Neuronal stem cell (in vitro differentiated cells): ENCODE measurements around the gene JAKMIP3.

Source experiments
- DNase-seq: peaks from one replicate; pipeline ENCODE4 v3.0.0-alpha.2; 2013; ENCODE audit warnings: low spot score
- H2AFZ ChIP-seq: one replicate; pipeline ENCODE4 v1.6.1; 2013; ENCODE audit warnings: mild to moderate bottlenecking, low read length, inconsistent platforms
- H2AK5ac ChIP-seq: 2 replicates; pipeline ENCODE4 v1.6.1; 2013; ENCODE audit warnings: low read depth, mild to moderate bottlenecking, inconsistent platforms, low read length, moderate library complexity, mixed read lengths
- H2BK120ac ChIP-seq: 2 replicates; pipeline ENCODE4 v1.6.1; 2013; ENCODE audit warnings: low read depth, mild to moderate bottlenecking, inconsistent platforms, low read length, moderate library complexity, mixed read lengths
- H2BK12ac ChIP-seq: one replicate; pipeline ENCODE4 v1.6.1; 2013; ENCODE audit warnings: low read length, inconsistent platforms
- H2BK15ac ChIP-seq: 2 replicates; pipeline ENCODE4 v1.6.1; 2013; ENCODE audit warnings: mild to moderate bottlenecking, low read length, inconsistent platforms, mixed read lengths
- H2BK5ac ChIP-seq: one replicate; pipeline ENCODE4 v1.6.1; 2013; ENCODE audit warnings: inconsistent platforms, mild to moderate bottlenecking, low read length, moderate library complexity
- H3K14ac ChIP-seq: one replicate; pipeline ENCODE4 v1.6.1; 2013; ENCODE audit warnings: low read length, inconsistent platforms
- H3K18ac ChIP-seq: 2 replicates; pipeline ENCODE4 v1.6.1; 2013; ENCODE audit warnings: low read length, inconsistent platforms
- H3K23ac ChIP-seq: 2 replicates; pipeline ENCODE4 v1.6.1; 2013; ENCODE audit warnings: low read depth, mild to moderate bottlenecking, mixed read lengths, low read length, inconsistent platforms; ENCODE audit not compliant: poor library complexity
- H3K27ac ChIP-seq: replicated peaks from 3 replicates; pipeline ENCODE4 v1.5.1; 2013; ENCODE audit warnings: low read length, inconsistent platforms
- H3K27me3 ChIP-seq, 3 experiments: 2 replicates each; pipeline ENCODE4 v1.6.1; 2013; ENCODE audit warnings: low read length in 3 of 3, mild to moderate bottlenecking in 2 of 3, inconsistent platforms in 1 of 3, low read depth in 1 of 3, mixed read lengths in 1 of 3, moderate library complexity in 1 of 3; ENCODE audit not compliant: control insufficient read depth in 3 of 3, insufficient read depth in 3 of 3
- H3K36me3 ChIP-seq, 2 donors: replicated peaks in 1 of 2; 2 replicates each; pipeline ENCODE4 v1.6.1; 2013; ENCODE audit warnings: low read length in 2 of 2; ENCODE audit not compliant: control insufficient read depth in 2 of 2, insufficient read depth in 2 of 2
- H3K4ac ChIP-seq: 2 replicates; pipeline ENCODE4 v1.6.1; 2013; ENCODE audit warnings: inconsistent platforms, mild to moderate bottlenecking, low read length, moderate library complexity
- H3K4me1 ChIP-seq, 2 donors: 1 replicate in 1 of 2; 2 replicates in 1 of 2; pipeline ENCODE4 v1.6.1; 2013; ENCODE audit warnings: low read length in 2 of 2, low read depth in 1 of 2; ENCODE audit not compliant: control insufficient read depth in 2 of 2, insufficient read depth in 1 of 2
- H3K4me2 ChIP-seq: one replicate; pipeline ENCODE4 v1.6.1; 2013; ENCODE audit warnings: mild to moderate bottlenecking, low read length, inconsistent platforms; ENCODE audit not compliant: insufficient read depth, poor library complexity, severe bottlenecking
- H3K4me3 ChIP-seq, 2 donors: 2 replicates each; pipeline ENCODE4 v1.5.1; 2013; ENCODE audit warnings: low read length in 2 of 2, mild to moderate bottlenecking in 2 of 2, inconsistent platforms in 1 of 2, moderate library complexity in 1 of 2
- H3K79me1 ChIP-seq: one replicate; pipeline ENCODE4 v1.6.1; 2013; ENCODE audit warnings: low read depth, mild to moderate bottlenecking, inconsistent platforms, low read length, moderate library complexity
- H3K9ac ChIP-seq: one replicate; pipeline ENCODE4 v1.6.1; 2013; ENCODE audit warnings: mild to moderate bottlenecking, low read depth, low read length, inconsistent platforms; ENCODE audit not compliant: poor library complexity
- H3K9me3 ChIP-seq, 2 donors: replicated peaks in 1 of 2; 2 replicates each; pipeline versions ENCODE3 to v1.6.1; 2013; ENCODE audit warnings: low read length in 2 of 2, mild to moderate bottlenecking in 2 of 2, inconsistent platforms in 1 of 2, low read depth in 1 of 2, mixed read lengths in 1 of 2, moderate library complexity in 1 of 2; ENCODE audit not compliant: control insufficient read depth in 2 of 2, insufficient read depth in 1 of 2
- H4K8ac ChIP-seq: one replicate; pipeline ENCODE4 v1.6.1; 2013; ENCODE audit warnings: low read depth, mild to moderate bottlenecking, inconsistent platforms, low read length, moderate library complexity
- H4K91ac ChIP-seq: one replicate; pipeline ENCODE4 v1.6.1; 2013; ENCODE audit warnings: low read length, low read depth, mild to moderate bottlenecking, inconsistent platforms; ENCODE audit not compliant: poor library complexity
- WGBS, 2 donors: extraction: QIAGEN DNeasy Blood & Tissue Kit; methylation state at CpG; one replicate each; pipeline ENCODE4 v1.1.7; 2013; ENCODE audit warnings: missing lambda C conversion rate in 2 of 2, mixed read lengths in 1 of 2; ENCODE audit not compliant: insufficient read length in 2 of 2, insufficient replicate concordance in 1 of 2; ENCODE audit errors: extremely low coverage in 2 of 2; 5-methylcytosine and 5-hydroxymethylcytosine counted together

The JAKMIP3 gene

GRCh38 chr10:132107949-132108877 is 42.5 kb downstream of the JAKMIP3 start:
- no peaks in the 10 kb centered on the region for H3K79me1 ChIP-seq
- DNase-seq = no peak
- no peaks in the 10 kb centered on the region for H3K9me3 ChIP-seq

DNA sequence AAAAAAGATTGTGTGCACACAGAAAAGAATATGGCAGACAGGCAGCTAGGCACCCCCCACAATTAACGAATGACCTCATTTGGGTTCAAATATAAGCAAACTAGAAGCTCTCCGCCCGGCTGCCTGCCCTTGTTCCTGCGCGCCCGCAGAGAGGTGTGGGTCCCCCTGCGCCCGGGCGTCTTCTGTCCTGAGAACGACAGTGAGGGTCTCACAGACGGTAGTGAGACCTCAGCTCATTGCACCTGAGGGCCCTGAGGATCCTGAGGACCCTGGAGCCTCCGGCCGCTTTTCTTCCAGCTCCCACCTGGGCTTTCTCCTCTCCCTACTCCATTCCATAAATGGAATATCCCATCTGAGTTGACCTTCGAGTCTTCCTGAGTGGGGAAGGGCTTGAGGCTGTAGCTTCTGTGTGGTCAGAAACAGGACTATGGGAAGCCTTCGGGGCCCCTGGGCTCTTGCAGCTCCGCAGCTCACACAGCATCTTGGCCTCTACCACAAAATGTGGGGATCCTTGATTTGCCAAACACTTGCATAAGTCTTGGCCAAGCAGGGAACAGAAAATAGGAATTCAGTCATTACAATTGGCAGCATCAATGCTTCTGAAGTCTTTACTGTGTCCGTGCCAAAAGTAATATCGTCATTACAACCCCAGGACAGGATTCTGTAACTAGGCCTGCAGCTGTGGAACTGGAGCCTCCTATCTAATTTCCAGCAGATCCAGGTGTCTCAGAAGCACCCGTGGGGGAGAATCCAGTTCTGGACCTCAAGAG is 43.8 kb downstream of the JAKMIP3 start:
- WGBS, 2 donors = no CpG with 5 or more reads among the region's 19 CpGs
- Histone ChIP-seq H3K27ac (no peak overlapping the region), H4K91ac (no peak overlapping the region), H3K14ac (no peak overlapping the region), H2BK15ac (no peak overlapping the region), H3K23ac (no peak overlapping the region), H3K27me3 (peaks cover 0 to 38% (median 0%) of the 10 kb centered on the region in 3 experiments), H3K36me3 (no peaks in the 10 kb centered on the region), H2BK12ac (no peak overlapping the region), H2AK5ac (peak overlapping the region; percentile 46), H3K4me3 (no peak overlapping the region), H3K4ac (no peak overlapping the region), H3K9me3 (no peaks in the 10 kb centered on the region), H4K8ac (no peak overlapping the region), H2BK5ac (no peak overlapping the region), H3K9ac (no peak overlapping the region), H3K4me2 (no peak overlapping the region), H2AFZ (no peak overlapping the region), H3K18ac (no peak overlapping the region), H3K79me1 (no peaks in the 10 kb centered on the region), H3K4me1 (no peaks in the 10 kb centered on the region), H2BK120ac (no peak overlapping the region)
- no peak for DNase-seq

More at GRCh38 chr10:132107949-132108877, 42.5 kb downstream of the JAKMIP3 start:
- H3K4me1 ChIP-seq = no peaks in the 10 kb centered on the region
- no peak overlapping the region for H3K4me2 ChIP-seq
- peaks cover 0 to 31% (median 0%) of the 10 kb centered on the region in 3 experiments for H3K27me3 ChIP-seq
- H2AK5ac ChIP-seq = no peak overlapping the region
- H3K4me3 ChIP-seq = no peak overlapping the region
- H2AFZ ChIP-seq = no peak overlapping the region
- H2BK12ac ChIP-seq = no peak overlapping the region
- no peak overlapping the region for H3K18ac ChIP-seq
- no peak overlapping the region for H4K91ac ChIP-seq
- H3K23ac ChIP-seq = peak overlapping the region; percentile 91
- no peak overlapping the region for H2BK15ac ChIP-seq
- no peak overlapping the region for H3K9ac ChIP-seq
- H3K4ac ChIP-seq = no peak overlapping the region
- peak overlapping the region; percentile 47 for H2BK120ac ChIP-seq
- H3K36me3 ChIP-seq = no peaks in the 10 kb centered on the region
- H3K14ac ChIP-seq = peak overlapping the region; percentile 56
- no peak overlapping the region for H2BK5ac ChIP-seq
- H3K27ac ChIP-seq = no peak overlapping the region
- WGBS, 2 donors = no CpG with 5 or more reads among the region's 13 CpGs
- no peak overlapping the region for H4K8ac ChIP-seq

DNA sequence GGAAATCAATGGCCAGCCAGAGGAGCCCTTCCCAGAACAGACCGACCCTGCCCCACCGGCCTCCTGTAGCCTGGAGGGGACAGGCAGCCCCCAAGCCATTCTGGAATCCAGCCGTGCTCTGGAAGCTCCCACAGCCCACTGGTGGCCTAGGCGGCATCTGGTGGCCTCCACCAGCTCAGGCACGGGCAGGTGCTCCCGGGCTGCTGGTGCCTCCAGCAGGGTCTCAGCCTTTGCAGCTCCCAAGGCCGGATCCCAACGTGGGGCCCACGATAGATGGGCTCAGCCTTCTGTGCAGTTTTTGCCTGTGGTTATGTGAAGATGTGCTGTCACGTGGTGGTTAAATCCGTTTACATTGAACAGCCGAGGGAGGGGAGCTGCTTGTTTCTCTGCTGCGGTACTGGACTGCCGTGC is 44.4 kb downstream of the JAKMIP3 start:
- H3K9ac ChIP-seq = no peak overlapping the region
- no peaks in the 10 kb centered on the region for H3K79me1 ChIP-seq
- no peak overlapping the region for H3K4me2 ChIP-seq
- H4K91ac ChIP-seq = no peak overlapping the region
- H3K9me3 ChIP-seq = no peaks in the 10 kb centered on the region
- no peak overlapping the region for H3K4ac ChIP-seq
- H2AK5ac ChIP-seq = peak overlapping the region; percentile 46
- no CpG with 5 or more reads among the region's 14 CpGs for WGBS, 2 donors
- H3K14ac ChIP-seq = no peak overlapping the region
- peaks cover 0 to 38% (median 0%) of the 10 kb centered on the region in 3 experiments for H3K27me3 ChIP-seq
- no peak overlapping the region for H2AFZ ChIP-seq
- H2BK12ac ChIP-seq = no peak overlapping the region
- no peak overlapping the region for H3K27ac ChIP-seq
- DNase-seq = no peak
- H3K4me3 ChIP-seq = no peak overlapping the region
- H3K18ac ChIP-seq = peak overlapping the region; percentile 80
- H3K23ac ChIP-seq = no peak overlapping the region
- no peak overlapping the region for H2BK15ac ChIP-seq
- no peaks in the 10 kb centered on the region for H3K4me1 ChIP-seq
- H4K8ac ChIP-seq = no peak overlapping the region
- no peaks in the 10 kb centered on the region for H3K36me3 ChIP-seq
- no peak overlapping the region for H2BK120ac ChIP-seq
- H2BK5ac ChIP-seq = no peak overlapping the region

GRCh38 chr10:132110713-132111112 is 45.0 kb downstream of the JAKMIP3 start:
- H3K9me3 ChIP-seq = no peaks in the 10 kb centered on the region
- H4K8ac ChIP-seq = no peak overlapping the region
- H3K14ac ChIP-seq = no peak overlapping the region
- H3K4ac ChIP-seq = no peak overlapping the region
- H3K18ac ChIP-seq = no peak overlapping the region
- no peak for DNase-seq
- H2AFZ ChIP-seq = no peak overlapping the region
- H2BK120ac ChIP-seq = no peak overlapping the region
- H2BK5ac ChIP-seq = no peak overlapping the region
- no peak overlapping the region for H3K4me2 ChIP-seq
- H3K4me3 ChIP-seq = no peak overlapping the region
- H3K36me3 ChIP-seq = no peaks in the 10 kb centered on the region
- WGBS, 2 donors = no CpG with 5 or more reads among the region's 14 CpGs
- peak overlapping the region; percentile 93 for H2BK15ac ChIP-seq
- no peak overlapping the region for H4K91ac ChIP-seq
- no peaks in the 10 kb centered on the region for H3K79me1 ChIP-seq
- H3K9ac ChIP-seq = no peak overlapping the region
- H3K27ac ChIP-seq = no peak overlapping the region
- no peak overlapping the region for H2BK12ac ChIP-seq
- H3K23ac ChIP-seq = no peak overlapping the region
- H3K4me1 ChIP-seq = no peaks in the 10 kb centered on the region
- H2AK5ac ChIP-seq = no peak overlapping the region
- H3K27me3 ChIP-seq = peaks cover 0 to 38% (median 0%) of the 10 kb centered on the region in 3 experiments
